K562 (cell line): ENCODE results near the gene AMBRA1. TPM values are rescaled to one million over a fixed set of nuclear protein-coding genes. Genes with fewer than 3 reads are reported as not detected.

Experiments used
- C11orf30 ChIP-seq: fragments of 450-650 bp; IDR thresholded peaks from 2 replicates; pipeline ENCODE4 v1.6.1; 2016; ENCODE audit warnings: low read depth, mild to moderate bottlenecking
- CBFA2T3 ChIP-seq: fragments of 450-650 bp; IDR thresholded peaks from 2 replicates; pipeline ENCODE4 v1.6.1; 2017
- CBX8 ChIP-seq: fragments of 200-600 bp; sonication (generic); IDR thresholded peaks from 2 replicates; pipeline ENCODE4 v1.6.1; 2012; ENCODE audit warnings: borderline replicate concordance, mixed run types, low read depth, mild to moderate bottlenecking, moderate library complexity, mixed read lengths, low read length, control low read depth, inconsistent platforms; ENCODE audit not compliant: poor library complexity, severe bottlenecking; ENCODE audit errors: extremely low read depth
- CEBPG ChIP-seq, 3 experiments: fragments of 200-800 bp in 1 of 3; sonication (Bioruptor generic) in 1 of 3; sonication (generic) in 1 of 3; formaldehyde crosslinking in 1 of 3; IDR thresholded peaks in 2 of 3; conservative IDR thresholded peaks in 1 of 3; 2 replicates each; pipeline versions ENCODE4 v1.6.1 to v1.8.0; 2016 to 2022; ENCODE audit warnings: missing compliant biosample characterization in 2 of 3, missing genetic modification characterization in 2 of 3, mild to moderate bottlenecking in 1 of 3, missing genetic modification reagents in 1 of 3
- HMG20B ChIP-seq: fragments of 250-450 bp; sonication (Bioruptor Pico); IDR thresholded peaks from 2 replicates; pipeline ENCODE4 v1.5.0; 2021; ENCODE audit warnings: mild to moderate bottlenecking
- KDM4B ChIP-seq, 2 experiments: fragments of 450-650 bp in 1 of 2; sonication (generic) in 1 of 2; IDR thresholded peaks; 2 replicates each; pipeline ENCODE4 v1.6.1; 2016 to 2017; ENCODE audit warnings: borderline replicate concordance in 2 of 2, antibody characterized with exemption in 1 of 2, low read depth in 1 of 2, mild to moderate bottlenecking in 1 of 2
- MITF ChIP-seq: IDR thresholded peaks from 2 replicates; pipeline ENCODE4 v1.6.1; 2014; ENCODE audit warnings: antibody characterized with exemption
- MTA2 ChIP-seq: fragments of 450-650 bp; IDR thresholded peaks from 2 replicates; pipeline ENCODE4 v1.6.1; 2016; ENCODE audit warnings: low read depth
- POLR2B ChIP-seq: fragments of 450-650 bp; IDR thresholded peaks from 2 replicates; pipeline ENCODE4 v1.6.1; 2018; ENCODE audit warnings: low read depth; ENCODE audit not compliant: partially characterized antibody
- PRPF4 ChIP-seq: fragments of 200-400 bp; formaldehyde crosslinking; IDR thresholded peaks from one replicate; pipeline ENCODE4 v1.6.1; 2017; ENCODE audit warnings: low read length, low read depth, mild to moderate bottlenecking; ENCODE audit not compliant: insufficient read depth, poor library complexity, severe bottlenecking
- RFX5 ChIP-seq: IDR thresholded peaks from 2 replicates; pipeline ENCODE4 v1.6.1; 2011; ENCODE audit warnings: low read depth, mild to moderate bottlenecking, improper control_type of control experiment, low read length
- SAFB2 ChIP-seq: fragments of 200-400 bp; formaldehyde crosslinking; IDR thresholded peaks from 2 replicates; pipeline ENCODE4 v1.6.1; 2018; ENCODE audit warnings: borderline replicate concordance, low read length, low read depth, moderate library complexity; ENCODE audit not compliant: severe bottlenecking
- SNRNP70 ChIP-seq: fragments of 200-400 bp; formaldehyde crosslinking; optimal IDR thresholded peaks from 2 replicates; pipeline ENCODE3; 2017; ENCODE audit warnings: low read depth, low read length
- TOE1 ChIP-seq, 2 experiments: fragments of 450-650 bp in 1 of 2; sonication (generic) in 1 of 2; formaldehyde crosslinking in 1 of 2; IDR thresholded peaks; 2 replicates each; pipeline versions ENCODE4 v1.7.1 to v1.8.0; 2016 to 2022; ENCODE audit warnings: borderline replicate concordance in 2 of 2, mild to moderate bottlenecking in 2 of 2, antibody characterized with exemption in 1 of 2, inconsistent platforms in 1 of 2, low read depth in 1 of 2, missing genetic modification reagents in 1 of 2, moderate library complexity in 1 of 2
- ZBTB7A ChIP-seq: IDR thresholded peaks from 2 replicates; pipeline ENCODE4 v1.6.1; 2011; ENCODE audit warnings: low read depth, mild to moderate bottlenecking, low read length, moderate library complexity, borderline replicate concordance; ENCODE audit not compliant: control insufficient read depth
- ZC3H8 ChIP-seq: fragments of 450-650 bp; IDR thresholded peaks from 2 replicates; pipeline ENCODE4 v1.6.1; 2017
- ZFP30 ChIP-seq: fragments of 250-450 bp; sonication (Bioruptor Pico); IDR thresholded peaks from 2 replicates; pipeline ENCODE4 v1.8.0; 2022; ENCODE audit warnings: moderate library complexity, mild to moderate bottlenecking, inconsistent platforms, borderline replicate concordance
- ZHX1 ChIP-seq: fragments of 150-350 bp; conservative IDR thresholded peaks from 2 replicates; pipeline ENCODE4 v1.6.1; 2014; ENCODE audit warnings: low read length
- ZNF23 ChIP-seq: fragments of 250-450 bp; sonication (Bioruptor Pico); IDR thresholded peaks from 2 replicates; pipeline ENCODE4 v1.4.0; 2020; ENCODE audit warnings: mild to moderate bottlenecking
- polyA plus RNA-seq, 8 experiments: library from polyadenylated mRNA; depleted of rRNA in 4 of 8; stranded (reverse) in 5 of 8; unstranded in 3 of 8; fragments of >200 nt; fragmentation: Nextera tagmentation in 2 of 8; fragmentation: Illumina TruSeq in 1 of 8; extraction: Ambion mirVana in 2 of 8; extraction: Trizol in 1 of 8; gene quantifications; 2 replicates each; pipeline versions ENCODE4 v1.2.1 to v1.2.3, GENCODE V29; 2011 to 2014; ENCODE audit warnings: inconsistent platforms in 1 of 8, missing spikeins in 1 of 8
- total RNA-seq, 7 experiments: library from RNA; depleted of rRNA in 6 of 7; stranded (reverse); fragments of >200 nt in 6 of 7; fragmentation: Illumina TruSeq in 2 of 7; extraction: Trizol in 2 of 7; gene quantifications; 2 replicates each; pipeline versions ENCODE4 v1.2.1 to v1.2.3, GENCODE V29; 2011 to 2021; ENCODE audit warnings: low replicate concordance in 1 of 7
- TF ChIP-seq, protein P1 (sequence below): fragments of 450-650 bp; IDR thresholded peaks from 2 replicates; pipeline ENCODE4 v1.7.0; 2016; ENCODE audit warnings: borderline replicate concordance

Gene AMBRA1
- total and polyA plus RNA-seq, 9 of the 15 experiments (the other 6 are each of a cell fraction or from before 2014, with no cell fraction given), result 0.15 to 24.5 (median 13.0) TPM

DNA sequence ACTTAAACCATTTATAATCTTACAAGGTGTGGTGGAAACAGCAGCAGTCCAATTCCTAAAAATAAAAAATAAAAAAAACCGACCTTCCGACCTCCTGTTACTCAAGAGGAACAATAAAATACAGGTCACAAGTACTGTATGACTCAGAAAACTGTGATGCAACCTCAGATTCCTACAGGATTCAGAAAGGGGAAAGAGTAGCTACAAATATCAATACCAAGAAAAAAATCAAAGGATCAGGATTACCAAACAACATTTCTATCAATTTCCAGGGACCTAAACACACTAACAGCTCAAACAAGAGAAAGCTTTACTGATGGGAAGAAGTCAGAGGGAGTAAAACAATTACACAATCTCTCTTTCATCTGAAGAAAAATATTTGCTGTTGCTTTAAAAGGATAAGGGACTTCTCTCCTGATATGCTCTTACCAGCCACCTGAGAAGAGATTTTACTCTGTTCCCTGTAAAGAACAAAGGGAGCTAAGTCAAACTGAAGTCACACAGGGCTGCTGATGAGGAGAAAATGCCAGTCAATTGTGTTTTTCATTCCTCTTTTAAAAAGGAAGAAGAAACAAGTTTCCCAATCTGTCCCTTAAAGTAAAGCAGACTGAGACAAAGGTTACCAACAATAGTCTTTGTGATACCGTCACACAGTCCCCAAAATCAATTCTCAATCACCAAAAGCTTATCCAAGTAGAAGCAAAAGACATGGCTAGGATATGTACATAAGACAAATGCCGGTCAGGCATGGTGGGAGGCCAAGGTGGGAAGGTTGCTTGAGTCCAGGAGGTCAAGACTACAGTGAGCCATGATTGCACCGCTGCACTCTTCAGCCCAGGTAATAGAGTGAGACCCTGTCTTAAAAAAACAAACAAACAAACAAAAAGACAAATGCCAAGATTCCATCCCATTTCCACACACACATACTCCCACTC lies 39.3 kb downstream of the AMBRA1 start (continued):
- TF ChIP-seq SAFB2 (no peak), CBX8 (no peak), CEBPG (CRISPR knock-in tag; IDR thresholded peaks at IDR 0.05) (peak; percentile 62; the same call in 1 of the 2 replicates), CEBPG (tag; conservative IDR thresholded peaks at IDR 0.05 in 1 of 2, IDR thresholded peaks at IDR 0.05 in 1 of 2) (peak; percentile 98 to 99), MITF (peak; percentile 71; the same call in 1 of the 2 replicates), TOE1 (IDR thresholded peaks at IDR 0.05; ENCODE audit: borderline replicate concordance) (peak; percentile 77), TOE1 (CRISPR knock-in tag; IDR thresholded peaks at IDR 0.05; ENCODE audit: borderline replicate concordance, low read depth) (no peak), POLR2B (no peak), ZFP30 (CRISPR knock-in tag) (no peak), MTA2 (no peak), ZBTB7A (no peak), SNRNP70 (no peak), CBFA2T3 (no peak), PRPF4 (no peak), ZC3H8 (no peak), HMG20B (CRISPR knock-in tag) (no peak), ZNF23 (CRISPR knock-in tag) (no peak), RFX5 (no peak), ZHX1 (no peak), C11orf30 (no peak), KDM4B (IDR thresholded peaks at IDR 0.05; ENCODE audit: borderline replicate concordance in 2 of 2, low read depth in 1 of 2) (no peak)
- TF ChIP-seq, protein P1, sequence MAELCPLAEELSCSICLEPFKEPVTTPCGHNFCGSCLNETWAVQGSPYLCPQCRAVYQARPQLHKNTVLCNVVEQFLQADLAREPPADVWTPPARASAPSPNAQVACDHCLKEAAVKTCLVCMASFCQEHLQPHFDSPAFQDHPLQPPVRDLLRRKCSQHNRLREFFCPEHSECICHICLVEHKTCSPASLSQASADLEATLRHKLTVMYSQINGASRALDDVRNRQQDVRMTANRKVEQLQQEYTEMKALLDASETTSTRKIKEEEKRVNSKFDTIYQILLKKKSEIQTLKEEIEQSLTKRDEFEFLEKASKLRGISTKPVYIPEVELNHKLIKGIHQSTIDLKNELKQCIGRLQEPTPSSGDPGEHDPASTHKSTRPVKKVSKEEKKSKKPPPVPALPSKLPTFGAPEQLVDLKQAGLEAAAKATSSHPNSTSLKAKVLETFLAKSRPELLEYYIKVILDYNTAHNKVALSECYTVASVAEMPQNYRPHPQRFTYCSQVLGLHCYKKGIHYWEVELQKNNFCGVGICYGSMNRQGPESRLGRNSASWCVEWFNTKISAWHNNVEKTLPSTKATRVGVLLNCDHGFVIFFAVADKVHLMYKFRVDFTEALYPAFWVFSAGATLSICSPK, result no peak
